HG03097 (cell line): ENCODE measurements around the gene TIFAB.

Experiments
- ATAC-seq: cut with Tn5 transposase; IDR thresholded peaks from one replicate; pipeline ENCODE4 v1.9.1; 2021; ENCODE audit not compliant: unreplicated experiment, low FRiP score

The TIFAB gene

GRCh38 chr5:135482381-135482933 lies 30.3 kb upstream of the TIFAB start:
- ATAC-seq = no peak

GRCh38 chr5:135481909-135482311 lies 29.8 kb upstream of the TIFAB start:
- ATAC-seq = no peak

DNA sequence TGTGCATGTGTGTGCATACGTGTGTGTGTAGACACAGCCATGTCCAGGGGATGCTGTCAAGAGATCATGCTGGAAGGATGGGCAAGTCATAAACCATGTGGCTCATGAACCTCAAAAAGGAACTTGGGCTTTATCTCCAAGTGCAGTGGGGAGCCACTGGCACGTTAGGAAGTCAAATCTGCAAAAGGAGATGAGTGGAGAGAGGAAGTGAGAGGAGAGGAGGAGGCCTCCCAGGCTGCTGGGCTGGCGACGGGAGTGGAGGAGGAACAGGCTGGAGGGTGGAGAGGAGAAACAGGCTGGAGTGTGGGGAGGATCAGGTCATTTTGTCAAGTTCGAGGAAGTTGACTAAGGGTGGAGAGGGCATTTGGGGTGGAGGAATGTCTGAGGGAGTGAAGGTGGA lies 29.2 kb upstream of the TIFAB start:
- ATAC-seq = no peak

- ATAC-seq = no peak
Observed at GRCh38 chr5:135480511-135480910, 28.4 kb upstream of the TIFAB start.

DNA sequence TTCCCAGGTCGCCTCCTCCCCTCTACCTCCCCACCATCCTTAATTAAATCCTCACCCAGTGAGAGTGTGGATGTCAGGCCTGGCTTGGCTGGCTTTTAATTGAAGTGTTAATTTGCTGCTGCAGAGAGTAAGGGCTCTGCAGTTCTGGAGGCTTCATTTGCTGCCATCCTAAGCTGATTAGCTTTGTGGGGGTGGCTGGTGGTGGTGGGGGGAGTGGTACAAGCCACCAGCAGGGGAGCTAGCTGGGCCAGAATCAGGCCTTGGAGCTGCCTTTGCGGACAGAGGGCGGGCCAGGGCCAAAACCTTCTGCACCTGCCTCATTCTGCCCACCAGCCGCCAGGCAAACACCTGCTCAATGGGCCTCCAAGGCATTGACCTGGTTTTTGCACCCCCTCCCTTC lies 26.8 kb upstream of the TIFAB start:
- ATAC-seq = no peak

- ATAC-seq = no peak
Observed at GRCh38 chr5:135477613-135478066, 25.5 kb upstream of the TIFAB start.

GRCh38 chr5:135476615-135477581 lies 24.7 kb upstream of the TIFAB start:
- ATAC-seq = no peak

- ATAC-seq = no peak
Observed at GRCh38 chr5:135473956-135474670, 22.0 kb upstream of the TIFAB start.

- no peak for ATAC-seq
Observed at GRCh38 chr5:135472141-135472540, 20.0 kb upstream of the TIFAB start.

GRCh38 chr5:135471726-135472125 lies 19.6 kb upstream of the TIFAB start:
- ATAC-seq = no peak

- ATAC-seq = no peak
Observed at GRCh38 chr5:135469911-135470310, 17.8 kb upstream of the TIFAB start.

GRCh38 chr5:135468541-135468940 lies 16.4 kb upstream of the TIFAB start:
- ATAC-seq = no peak

GRCh38 chr5:135467871-135468485 lies 15.8 kb upstream of the TIFAB start:
- no peak for ATAC-seq

DNA sequence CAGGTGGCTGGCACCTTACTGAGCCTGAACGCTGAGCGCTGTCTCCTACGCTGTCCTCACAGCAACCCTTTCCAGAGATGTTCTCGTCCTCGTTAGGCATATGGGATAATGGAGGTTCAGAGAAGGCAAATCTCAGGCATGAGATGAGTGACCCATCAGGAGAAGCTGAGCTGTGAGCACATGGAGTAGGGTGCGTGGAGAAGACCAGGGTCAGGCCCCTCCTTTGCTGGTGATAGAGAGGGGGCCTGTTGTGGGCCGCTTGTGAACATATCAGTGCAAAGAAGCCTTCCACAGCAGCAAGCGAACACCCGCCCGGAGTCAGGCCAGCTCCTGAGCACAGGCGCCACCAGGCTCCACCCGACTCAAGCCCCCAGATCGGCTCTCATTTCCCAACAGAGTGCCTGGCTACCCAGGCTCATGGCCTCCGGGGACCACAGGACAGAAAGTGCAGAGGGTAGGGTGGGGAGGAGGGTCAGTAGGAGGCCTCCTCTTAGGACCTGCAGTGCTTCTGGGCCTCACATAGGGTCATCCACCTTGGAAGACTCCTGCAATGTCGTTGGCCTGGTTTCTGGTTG lies 15.0 kb upstream of the TIFAB start:
- no peak for ATAC-seq

DNA sequence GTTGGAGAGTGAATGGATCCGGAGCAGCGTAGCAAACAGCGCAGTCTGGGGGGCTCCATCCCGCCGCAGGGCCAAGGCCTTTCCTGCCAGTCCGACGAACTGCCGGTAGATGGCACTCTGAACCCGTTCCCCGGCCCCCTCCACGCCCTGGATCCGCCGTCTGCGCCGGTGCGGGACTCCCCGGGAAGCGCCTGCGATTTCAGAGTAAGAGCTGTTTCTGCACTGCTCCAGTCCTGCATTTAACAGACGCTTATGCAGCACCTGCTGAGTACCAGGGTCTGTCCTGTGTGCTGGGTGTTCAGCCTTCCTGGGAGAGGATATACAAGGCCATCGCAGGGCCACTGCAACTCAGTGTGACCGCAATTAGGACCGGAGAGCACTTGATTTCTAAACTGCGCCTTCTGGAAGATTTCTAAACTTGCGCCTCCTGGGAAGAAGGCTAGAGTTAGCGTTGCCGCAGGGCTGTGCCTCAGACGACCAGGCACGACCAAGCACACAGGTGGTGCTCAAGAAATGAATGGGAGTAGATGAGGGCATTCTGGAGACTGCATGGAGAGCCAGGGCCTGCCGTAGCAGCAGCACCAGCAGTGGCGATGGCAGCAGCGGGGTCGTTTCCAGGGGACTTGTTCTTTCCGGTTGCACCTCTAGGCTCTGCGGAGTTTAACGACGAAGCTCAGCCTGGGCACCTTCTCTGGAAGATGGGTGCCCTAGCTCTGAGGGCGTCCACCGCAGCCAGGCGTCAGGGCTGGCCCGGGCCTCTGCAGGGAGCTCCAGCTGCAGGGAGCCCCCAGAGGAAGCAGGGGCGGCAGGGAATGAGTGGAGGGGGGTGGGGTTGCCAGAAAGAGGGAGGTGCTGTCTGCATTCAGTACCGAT lies 14.3 kb upstream of the TIFAB start:
- peak; percentile 70 for ATAC-seq

DNA sequence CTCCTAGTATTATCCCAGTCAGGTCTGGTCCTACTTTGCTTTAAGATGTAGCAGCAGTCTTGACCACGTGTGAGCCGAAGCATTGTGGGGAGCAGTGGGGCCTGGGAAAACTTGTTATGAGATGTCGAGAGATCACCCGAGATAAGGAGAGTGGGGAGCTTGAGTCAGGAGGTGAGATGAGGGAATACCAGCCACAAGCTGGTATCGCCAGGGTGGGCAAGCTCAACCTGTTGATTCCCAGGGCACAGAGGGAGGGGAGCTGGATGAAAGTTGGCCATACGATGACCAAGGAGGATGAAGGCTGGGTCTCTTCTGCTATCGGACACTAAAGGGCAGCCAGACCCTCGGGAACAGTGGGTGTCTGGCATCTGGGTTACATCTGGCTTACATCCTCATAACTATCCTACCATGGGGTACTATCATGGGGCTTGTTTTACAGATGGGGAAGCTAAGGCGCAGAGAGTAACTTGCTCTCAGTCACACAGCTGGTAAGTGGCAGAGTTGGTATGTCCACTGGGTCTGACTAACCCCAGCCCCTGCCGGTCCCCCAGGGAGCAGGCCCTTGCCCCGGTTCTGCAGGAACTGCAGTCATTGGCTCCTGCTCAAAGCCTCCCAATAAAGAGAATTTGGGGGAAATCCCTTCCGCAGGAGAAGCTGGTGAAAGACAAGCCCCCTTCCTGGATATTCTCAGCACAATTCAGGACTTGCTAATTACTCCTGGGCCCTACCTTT lies 13.4 kb upstream of the TIFAB start:
- ATAC-seq = no peak

GRCh38 chr5:135462304-135462703 lies 10.2 kb upstream of the TIFAB start:
- ATAC-seq = no peak

- no peak for ATAC-seq
Observed at GRCh38 chr5:135461481-135462151, 9.5 kb upstream of the TIFAB start.
